Breast epithelium (tissue), 4 donors: Measurements from ENCODE around the gene VSIR. TPM values are rescaled to one million over a fixed set of nuclear protein-coding genes. Genes with fewer than 3 reads are reported as not detected.

Experiments used
- DNase-seq, 2 donors: peaks; one replicate each; pipeline ENCODE4 v3.0.0-alpha.2; 2019; ENCODE audit warnings: low spot score in 2 of 2
- H3K27ac ChIP-seq, 2 donors: fragments of 200-600 bp; sonication (generic) in 1 of 2; one replicate each; pipeline ENCODE4 v1.5.1; 2016 to 2019; ENCODE audit warnings: mild to moderate bottlenecking in 1 of 2
- H3K27me3 ChIP-seq, 2 donors: fragments of 200-600 bp; sonication (generic) in 1 of 2; one replicate each; pipeline versions ENCODE4 v1.5.1 to v1.6.0; 2017 to 2019; ENCODE audit warnings: control low read depth in 1 of 2, mild to moderate bottlenecking in 1 of 2
- H3K36me3 ChIP-seq: fragments of 200-600 bp; one replicate; pipeline ENCODE4 v1.5.1; 2019
- H3K4me1 ChIP-seq, 2 donors: fragments of 200-600 bp; sonication (generic); one replicate each; pipeline ENCODE4 v1.5.1; 2016 to 2019; ENCODE audit warnings: control low read depth in 1 of 2
- H3K4me3 ChIP-seq, 3 donors: fragments of 200-600 bp; sonication (generic); 1 replicate in 2 of 3; 2 replicates in 1 of 3; pipeline ENCODE4 v1.5.1; 2016 to 2019; ENCODE audit warnings: mild to moderate bottlenecking in 3 of 3, moderate library complexity in 2 of 3
- H3K9me3 ChIP-seq, 2 donors: fragments of 200-600 bp; sonication (generic) in 1 of 2; one replicate each; pipeline ENCODE4 v1.5.1; 2016 to 2019; ENCODE audit warnings: control low read depth in 1 of 2
- POLR2A ChIP-seq: fragments of 450-650 bp; IDR thresholded peaks from one replicate; pipeline ENCODE4 v1.6.1; 2016; ENCODE audit warnings: antibody characterized with exemption, mild to moderate bottlenecking, moderate library complexity
- POLR2AphosphoS5 ChIP-seq, 3 donors: sonication (generic); formaldehyde crosslinking; IDR thresholded peaks; one replicate each; pipeline ENCODE4 v1.6.1; 2017; ENCODE audit warnings: antibody characterized with exemption in 3 of 3
- intact Hi-C: fragments of 100-400 bp; cut with DNase I; formaldehyde crosslinking; loops from one replicate; pipeline ENCODE4 v1.15.1; 2023; ENCODE audit warnings: low total_unique reads
- total RNA-seq, 3 donors: library from RNA; depleted of rRNA; stranded (reverse); fragments of >200 nt; gene quantifications; one replicate each; pipeline ENCODE4 v1.1.0, GENCODE V29; 2016
- TF ChIP-seq, protein P1 (sequence below), 3 donors: fragments of 450-650 bp; IDR thresholded peaks; one replicate each; pipeline ENCODE4 v1.5.1; 2016 to 2017; ENCODE audit warnings: antibody characterized with exemption in 3 of 3, mild to moderate bottlenecking in 3 of 3, moderate library complexity in 3 of 3

VSIR gene
- total RNA-seq, 3 donors from 2014 or later, result 33.4 to 58.7 (median 34.7) TPM

- Histone ChIP-seq H3K4me3 (peak overlapping the region in 1 of 3 donors; percentile 19), H3K27me3 (no peaks in the 10 kb centered on the region), H3K9me3 (no peaks in the 10 kb centered on the region), H3K27ac (peak overlapping the region; percentile 85 to 99), H3K36me3 (no peaks in the 10 kb centered on the region), H3K4me1 (peaks cover 20 to 27% of the 10 kb centered on the region in 2 donors)
- DNase-seq, result peak; percentile 73 to 91
- intact Hi-C loops, result no loop called here
- TF ChIP-seq, protein P1, sequence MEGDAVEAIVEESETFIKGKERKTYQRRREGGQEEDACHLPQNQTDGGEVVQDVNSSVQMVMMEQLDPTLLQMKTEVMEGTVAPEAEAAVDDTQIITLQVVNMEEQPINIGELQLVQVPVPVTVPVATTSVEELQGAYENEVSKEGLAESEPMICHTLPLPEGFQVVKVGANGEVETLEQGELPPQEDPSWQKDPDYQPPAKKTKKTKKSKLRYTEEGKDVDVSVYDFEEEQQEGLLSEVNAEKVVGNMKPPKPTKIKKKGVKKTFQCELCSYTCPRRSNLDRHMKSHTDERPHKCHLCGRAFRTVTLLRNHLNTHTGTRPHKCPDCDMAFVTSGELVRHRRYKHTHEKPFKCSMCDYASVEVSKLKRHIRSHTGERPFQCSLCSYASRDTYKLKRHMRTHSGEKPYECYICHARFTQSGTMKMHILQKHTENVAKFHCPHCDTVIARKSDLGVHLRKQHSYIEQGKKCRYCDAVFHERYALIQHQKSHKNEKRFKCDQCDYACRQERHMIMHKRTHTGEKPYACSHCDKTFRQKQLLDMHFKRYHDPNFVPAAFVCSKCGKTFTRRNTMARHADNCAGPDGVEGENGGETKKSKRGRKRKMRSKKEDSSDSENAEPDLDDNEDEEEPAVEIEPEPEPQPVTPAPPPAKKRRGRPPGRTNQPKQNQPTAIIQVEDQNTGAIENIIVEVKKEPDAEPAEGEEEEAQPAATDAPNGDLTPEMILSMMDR (IDR thresholded peaks at IDR 0.05), result peak; percentile 13 to 42 (median 24)
- TF ChIP-seq POLR2AphosphoS5 (IDR thresholded peaks at IDR 0.05) (peak; percentile 32 to 77 (median 37)), POLR2A (no peak)
These were observed 59.9 kb downstream of the VSIR start for GRCh38 chr10:71713135-71714030.

DNA sequence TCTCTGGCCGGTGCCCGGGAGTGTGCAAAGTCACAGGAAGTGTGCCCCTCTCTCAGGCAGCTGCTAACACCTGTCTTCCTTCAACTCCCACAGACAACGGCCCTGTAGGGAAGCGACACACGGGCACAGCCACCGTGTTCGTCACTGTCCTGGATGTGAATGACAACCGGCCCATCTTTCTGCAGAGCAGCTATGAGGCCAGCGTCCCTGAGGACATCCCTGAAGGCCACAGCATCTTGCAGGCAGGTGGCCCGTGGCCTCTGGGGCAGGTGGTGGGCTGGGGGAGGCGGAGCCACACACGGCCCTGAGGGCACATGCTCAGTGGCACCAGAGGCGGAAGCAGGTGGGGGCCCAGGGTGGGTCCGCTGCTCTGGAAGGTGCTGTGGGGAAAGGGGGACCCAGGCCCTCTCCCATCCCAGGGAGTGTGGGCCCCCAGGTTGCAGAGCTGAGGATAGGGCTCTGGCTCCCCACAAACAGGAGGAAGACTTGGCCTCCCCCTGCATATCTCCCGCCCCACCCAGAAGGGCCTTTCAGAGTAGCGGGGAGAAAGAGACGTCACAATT is 60.7 kb downstream of the VSIR start:
- Histone ChIP-seq H3K4me1 (peaks cover 20 to 27% of the 10 kb centered on the region in 2 donors), H3K9me3 (no peaks in the 10 kb centered on the region), H3K27ac (peak overlapping the region; percentile 85 to 99), H3K4me3 (no peak overlapping the region), H3K27me3 (no peaks in the 10 kb centered on the region), H3K36me3 (no peaks in the 10 kb centered on the region)
- intact Hi-C loops, result no loop called here
- no peak for DNase-seq
- TF ChIP-seq, protein P1 (IDR thresholded peaks at IDR 0.05), result no peak
- TF ChIP-seq POLR2A (no peak), POLR2AphosphoS5 (IDR thresholded peaks at IDR 0.05) (no peak)

GRCh38 chr10:71712170-71712569 is 61.1 kb downstream of the VSIR start:
- Histone ChIP-seq H3K36me3 (no peaks in the 10 kb centered on the region), H3K4me3 (no peak overlapping the region), H3K27me3 (no peaks in the 10 kb centered on the region), H3K9me3 (no peaks in the 10 kb centered on the region), H3K27ac (peak overlapping the region; percentile 85 to 99), H3K4me1 (peaks cover 20 to 27% of the 10 kb centered on the region in 2 donors)
- TF ChIP-seq POLR2AphosphoS5 (IDR thresholded peaks at IDR 0.05) (no peak), POLR2A (no peak)
- TF ChIP-seq, protein P1 (IDR thresholded peaks at IDR 0.05), result no peak
- intact Hi-C loops, result no loop called here
- no peak for DNase-seq

GRCh38 chr10:71711052-71711623 is 62.2 kb downstream of the VSIR start:
- intact Hi-C loops, result no loop called here
- H3K27ac ChIP-seq, result peak overlapping the region; percentile 85 to 99
- no peaks in the 10 kb centered on the region for H3K36me3 ChIP-seq
- no peaks in the 10 kb centered on the region for H3K27me3 ChIP-seq
- H3K4me1 ChIP-seq, result peaks cover 20 to 27% of the 10 kb centered on the region in 2 donors
- no peak for DNase-seq
- no peak overlapping the region for H3K4me3 ChIP-seq
- no peak for TF ChIP-seq POLR2A
- TF ChIP-seq POLR2AphosphoS5 (IDR thresholded peaks at IDR 0.05), result no peak
- TF ChIP-seq, protein P1 (IDR thresholded peaks at IDR 0.05), result no peak
- H3K9me3 ChIP-seq, result no peaks in the 10 kb centered on the region

DNA sequence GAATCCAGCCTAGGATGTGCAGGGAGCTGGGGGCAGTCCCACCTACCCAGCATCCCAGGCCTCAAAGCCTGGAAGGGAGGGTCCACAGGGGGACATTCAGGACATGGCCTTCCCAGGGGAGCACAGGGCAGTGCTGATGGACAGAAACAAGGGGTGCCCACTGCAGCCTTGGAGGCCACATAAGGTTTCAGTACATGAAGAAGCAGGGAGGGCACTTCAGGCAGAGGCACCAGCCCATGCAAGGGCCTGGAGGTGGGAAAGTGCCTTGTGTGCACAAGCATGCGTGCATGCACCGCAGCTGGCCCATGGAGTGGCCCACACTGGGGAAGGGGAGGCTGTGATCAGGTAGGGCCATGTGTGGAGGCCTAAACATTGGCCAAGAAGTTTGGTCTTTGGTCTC is 62.8 kb downstream of the VSIR start:
- TF ChIP-seq, protein P1 (IDR thresholded peaks at IDR 0.05), result no peak
- no peak for TF ChIP-seq POLR2A
- no peak for TF ChIP-seq POLR2AphosphoS5 (IDR thresholded peaks at IDR 0.05)
- H3K4me3 ChIP-seq, result no peak overlapping the region
- no peaks in the 10 kb centered on the region for H3K27me3 ChIP-seq
- no peaks in the 10 kb centered on the region for H3K9me3 ChIP-seq
- intact Hi-C loops, result no loop called here
- no peak for DNase-seq
- peaks cover 20 to 22% of the 10 kb centered on the region in 2 donors for H3K4me1 ChIP-seq
- H3K27ac ChIP-seq, result peak overlapping the region in 1 of 2 donors; percentile 99
- H3K36me3 ChIP-seq, result no peaks in the 10 kb centered on the region
